ENCODE results near the gene SPOCK2. TPM values are rescaled to one million over a fixed set of nuclear protein-coding genes. Genes with fewer than 3 reads are reported as not detected.

SPOCK2 gene
- total and polyA plus RNA-seq, 2 of the 4 experiments (the other 2 are of a cell fraction) = 0.02 TPM; not detected in 1

GRCh38 chr10:72039377-72039776 lies 49.0 kb downstream of the SPOCK2 start:
- Histone ChIP-seq H3K79me1 (ENCODE audit: low read depth in 1 of 2, low read length in 2 of 2) (no peaks in the 10 kb centered on the region), H4K20me1 (ENCODE audit: insufficient read depth, low read length) (no peaks in the 10 kb centered on the region), H3K27me3 (ENCODE audit: control insufficient read depth, insufficient read depth, low read length) (peaks cover 2% of the 10 kb centered on the region; the same call in 1 of the 2 replicates), H3K23ac (ENCODE audit: low read depth, low read length) (no peak overlapping the region), H3K4ac (ENCODE audit: low read depth, low read length) (no peak overlapping the region), H2BK5ac (ENCODE audit: low read depth, low read length, poor library complexity, severe bottlenecking) (no peak overlapping the region), H2AK9ac (replicated peaks; ENCODE audit: low read depth, low read length, poor library complexity) (no peak overlapping the region), H3K27ac (ENCODE audit: insufficient read depth, low read length) (no peak overlapping the region), H3K9me3 (ENCODE audit: control insufficient read depth, insufficient read depth, low read length) (no peaks in the 10 kb centered on the region), H3K56ac (ENCODE audit: extremely low read depth, insufficient read depth, low read length) (no peak overlapping the region), H2AK5ac (ENCODE audit: low read depth, low read length) (no peak overlapping the region), H3K36me3 (ENCODE audit: control insufficient read depth, insufficient read depth, low read length) (no peaks in the 10 kb centered on the region), H3K4me3 (ENCODE audit: insufficient read depth, low read depth, low read length) (no peak overlapping the region), H2BK15ac (ENCODE audit: low read depth, low read length) (no peak overlapping the region), H2AFZ (replicated peaks; ENCODE audit: low read length, poor library complexity) (no peak overlapping the region), H3K14ac (replicated peaks; ENCODE audit: low read depth, low read length) (no peak overlapping the region), H3K4me1 (ENCODE audit: control insufficient read depth, insufficient read depth, low read length) (peaks cover 6% of the 10 kb centered on the region), H2BK120ac (ENCODE audit: low read depth, low read length) (no peak overlapping the region), H3K18ac (ENCODE audit: low read depth, low read length) (no peak overlapping the region), H2BK20ac (ENCODE audit: low read depth, low read length) (no peak overlapping the region), H3K9me1 (ENCODE audit: insufficient read depth, low read length) (no peaks in the 10 kb centered on the region), H4K5ac (ENCODE audit: low read depth, low read length) (no peak overlapping the region), H4K91ac (ENCODE audit: insufficient read depth, low read depth, low read length) (no peak overlapping the region), H3K9ac (ENCODE audit: low read depth, low read length) (no peak overlapping the region), H3K4me2 (ENCODE audit: low read depth, low read length) (no peak overlapping the region), H4K8ac (ENCODE audit: low read depth in 2 of 2, low read length in 2 of 2) (no peak overlapping the region)
- BruUV-seq (replicated peaks) = no TSS peak
- in situ Hi-C loops (cut with MboI; ENCODE audit: low sequenced_read_pairs) = no loop called here
- intact Hi-C loops (cut with micrococcal nuclease) = no loop called here
- 38% methylated on average over 4 of the region's 9 CpGs; no CpG with 5 or more reads in 1 of the 2 experiments for WGBS, 2 experiments (ENCODE audit: extremely low coverage in 2 of 2, insufficient read length in 1 of 2)
- ChIA-PET POLR2A (ENCODE audit: unreplicated experiment) (no interaction called here), CTCF (interaction anchor here (0.6 to 0.9 kb wide), 2 partner anchors 16 to 100 kb away, joined by 3 read pairs; no protein-coding TSS in a partner anchor)
- no peak for ATAC-seq (ENCODE audit: low read depth)
- no peak for DNase-seq
- TF ChIP-seq MXI1 (IDR thresholded peaks at IDR 0.05; ENCODE audit: borderline replicate concordance, low read depth, low read length) = no peak
- TF ChIP-seq ELK1 (IDR thresholded peaks at IDR 0.05; ENCODE audit: borderline replicate concordance, low read depth, low read length) = no peak
- TF ChIP-seq CHD1 (IDR thresholded peaks at IDR 0.05; ENCODE audit: low read depth, low read length) = no peak
- no peak for TF ChIP-seq MAZ (IDR thresholded peaks at IDR 0.05; ENCODE audit: borderline replicate concordance, low read depth, low read length)
- no peak for TF ChIP-seq RCOR1 (IDR thresholded peaks at IDR 0.05; ENCODE audit: insufficient replicate concordance, low read length)
- TF ChIP-seq CTCF (conservative IDR thresholded peaks at IDR 0.05; ENCODE audit: low read depth, low read length) = no peak
- no peak for TF ChIP-seq BHLHE40 (IDR thresholded peaks at IDR 0.05; ENCODE audit: low read depth, low read length)
- no peak for TF ChIP-seq MAFK (IDR thresholded peaks at IDR 0.05; ENCODE audit: low read depth, low read length)
- TF ChIP-seq NFE2L2 (IDR thresholded peaks at IDR 0.05; ENCODE audit: low read depth, low read length) = no peak
- no peak for TF ChIP-seq CEBPB (IDR thresholded peaks at IDR 0.05; ENCODE audit: low read depth, low read length)
- no peak for TF ChIP-seq FOS (IDR thresholded peaks at IDR 0.05; ENCODE audit: low read depth, low read length)
- TF ChIP-seq RAD21 (IDR thresholded peaks at IDR 0.05; ENCODE audit: low read length) = no peak
- TF ChIP-seq RFX5 (IDR thresholded peaks at IDR 0.05; ENCODE audit: low read depth, low read length) = no peak
- TF ChIP-seq USF2 (IDR thresholded peaks at IDR 0.05; ENCODE audit: low read depth, low read length) = no peak
- TF ChIP-seq SMC3 (IDR thresholded peaks at IDR 0.05; ENCODE audit: low read depth, low read length) = no peak
- no peak for TF ChIP-seq POLR2A (IDR thresholded peaks at IDR 0.05; ENCODE audit: low read depth, low read length)
- dilution Hi-C loops (cut with HindIII; ENCODE audit: low sequenced_read_pairs, unreplicated experiment) = no loop called here
